Upper lobe of left lung (tissue), 6 donors: ENCODE measurements around the gene GARNL3. TPM values are rescaled to one million over a fixed set of nuclear protein-coding genes. Genes with fewer than 3 reads are reported as not detected.
A peak's percentile ranks its signal among the peaks of the same experiment; 100 is the strongest.

Source experiments
- ATAC-seq, 2 donors: fragments of 200-7000 bp; cut with Tn5 transposase; one replicate each; pipeline ENCODE4 v1.9.1; 2022; ENCODE audit warnings: mild to moderate bottlenecking in 2 of 2, moderate library complexity in 2 of 2; ENCODE audit not compliant: low FRiP score in 2 of 2
- DNase-seq, 2 donors: peaks; one replicate each; pipeline ENCODE4 v3.0.0-alpha.2; 2019 to 2020
- H3K27ac ChIP-seq, 4 donors: fragments of 200-600 bp; sonication (generic); one replicate each; pipeline ENCODE4 v1.5.1; 2016 to 2019
- H3K27me3 ChIP-seq, 4 donors: fragments of 200-600 bp; sonication (generic); one replicate each; pipeline ENCODE4 v1.5.1; 2017 to 2019
- H3K36me3 ChIP-seq, 4 donors: fragments of 200-600 bp; sonication (generic); one replicate each; pipeline ENCODE4 v1.5.1; 2016 to 2019
- H3K4me1 ChIP-seq, 4 donors: fragments of 200-600 bp; sonication (generic); one replicate each; pipeline ENCODE4 v1.5.1; 2018 to 2019
- H3K4me3 ChIP-seq, 4 donors: fragments of 200-600 bp; sonication (generic); one replicate each; pipeline ENCODE4 v1.5.1; 2017 to 2019; ENCODE audit warnings: mild to moderate bottlenecking in 2 of 4, moderate library complexity in 1 of 4
- H3K9me3 ChIP-seq, 4 donors: fragments of 200-600 bp; sonication (generic); one replicate each; pipeline ENCODE4 v1.5.1; 2018 to 2019
- EP300 ChIP-seq, 4 donors: sonication (generic); formaldehyde crosslinking; IDR thresholded peaks; one replicate each; pipeline ENCODE4 v1.5.1; 2017; ENCODE audit warnings: antibody characterized with exemption in 4 of 4, control low read depth in 2 of 4
- POLR2A ChIP-seq, 4 donors: fragments of 450-650 bp; IDR thresholded peaks; one replicate each; pipeline ENCODE4 v1.5.1; 2016 to 2017; ENCODE audit warnings: antibody characterized with exemption in 4 of 4, mild to moderate bottlenecking in 2 of 4
- POLR2AphosphoS5 ChIP-seq, 2 donors: sonication (generic); formaldehyde crosslinking; IDR thresholded peaks; one replicate each; pipeline ENCODE4 v1.5.1; 2017; ENCODE audit warnings: antibody characterized with exemption in 2 of 2
- WGBS, 2 donors: methylation state at CpG; one replicate each; pipeline ENCODE4 v1.1.5; 2017 to 2018; 5-methylcytosine and 5-hydroxymethylcytosine counted together
- total RNA-seq, 6 donors: library from RNA; depleted of rRNA in 4 of 6; stranded (reverse); fragments of >200 nt in 4 of 6; gene quantifications; one replicate each; pipeline versions ENCODE4 v1.1.0 to v1.2.1, GENCODE V29; 2016 to 2021
- TF ChIP-seq, protein P1 (sequence below), 6 experiments: fragments of 450-650 bp in 4 of 6; fragments of 200-600 bp in 2 of 6; sonication (generic) in 2 of 6; IDR thresholded peaks; one replicate each; pipeline ENCODE4 v1.5.1; 2016 to 2019; ENCODE audit warnings: antibody characterized with exemption in 6 of 6
- donor health status: DM: no; HTN: no; CAD: no; lungs with moderate emphysema.
- donor health status: DM: no; HTN: yes; CAD: no; lungs with severe emphysema.

GARNL3 gene
- total RNA-seq, 6 donors from 2014 or later, result 3.1 to 37.7 (median 7.0) TPM

DNA sequence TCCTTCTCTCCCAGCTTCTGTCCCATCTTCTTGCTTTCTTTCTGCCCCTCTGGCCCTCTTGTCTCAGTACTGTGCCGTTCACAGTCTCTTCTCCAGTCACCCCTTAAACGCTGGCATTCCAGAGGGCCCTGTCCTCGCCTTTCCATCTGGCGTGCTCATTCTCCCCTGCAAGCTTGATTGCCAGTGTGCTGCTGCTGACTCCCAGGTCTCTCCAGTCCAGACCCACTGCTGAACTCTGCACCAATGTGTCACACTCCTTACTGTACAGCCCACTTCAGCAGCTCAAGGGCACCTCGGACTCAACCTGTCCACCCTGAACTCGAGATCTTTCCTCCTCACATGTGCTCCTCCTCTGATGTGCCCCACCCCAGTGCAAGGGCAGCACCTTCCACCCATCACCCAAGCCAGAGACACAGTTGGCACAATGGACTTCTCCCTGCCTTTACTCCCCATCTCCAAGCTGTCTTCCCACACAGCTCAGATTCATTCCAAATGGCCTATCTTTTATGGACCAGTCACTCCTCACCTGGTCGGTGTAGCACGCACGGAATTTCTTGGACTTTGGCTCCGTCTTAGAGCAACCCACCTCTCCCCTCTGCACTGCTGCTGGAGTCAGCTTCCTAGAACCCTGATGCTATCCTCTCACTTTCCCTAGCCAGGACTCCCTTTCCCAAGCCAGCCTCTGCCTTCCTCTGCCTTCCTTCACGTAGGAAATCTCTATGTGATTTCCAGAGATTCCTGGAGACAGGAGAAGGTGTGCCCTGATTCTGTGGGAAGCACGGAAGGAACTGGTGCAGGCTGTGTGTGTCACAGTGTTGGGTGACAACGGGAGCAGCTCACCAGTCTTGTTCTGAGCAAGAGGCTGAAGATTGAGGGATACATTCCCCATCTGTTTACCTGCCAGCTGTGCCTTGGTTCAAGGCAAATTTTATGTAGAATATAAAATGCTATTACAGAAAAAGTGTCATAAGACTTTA is 106.4 kb downstream of the GARNL3 start:
- 83 to 86% methylated on average over 13 of the region's 13 CpGs for WGBS, 2 donors
- no peaks in the 10 kb centered on the region for H3K27me3 ChIP-seq
- no peak overlapping the region for H3K4me3 ChIP-seq
- no peak for DNase-seq
- TF ChIP-seq EP300 (IDR thresholded peaks at IDR 0.05) (no peak), POLR2AphosphoS5 (IDR thresholded peaks at IDR 0.05) (no peak), POLR2A (IDR thresholded peaks at IDR 0.05) (no peak)
- TF ChIP-seq, protein P1, sequence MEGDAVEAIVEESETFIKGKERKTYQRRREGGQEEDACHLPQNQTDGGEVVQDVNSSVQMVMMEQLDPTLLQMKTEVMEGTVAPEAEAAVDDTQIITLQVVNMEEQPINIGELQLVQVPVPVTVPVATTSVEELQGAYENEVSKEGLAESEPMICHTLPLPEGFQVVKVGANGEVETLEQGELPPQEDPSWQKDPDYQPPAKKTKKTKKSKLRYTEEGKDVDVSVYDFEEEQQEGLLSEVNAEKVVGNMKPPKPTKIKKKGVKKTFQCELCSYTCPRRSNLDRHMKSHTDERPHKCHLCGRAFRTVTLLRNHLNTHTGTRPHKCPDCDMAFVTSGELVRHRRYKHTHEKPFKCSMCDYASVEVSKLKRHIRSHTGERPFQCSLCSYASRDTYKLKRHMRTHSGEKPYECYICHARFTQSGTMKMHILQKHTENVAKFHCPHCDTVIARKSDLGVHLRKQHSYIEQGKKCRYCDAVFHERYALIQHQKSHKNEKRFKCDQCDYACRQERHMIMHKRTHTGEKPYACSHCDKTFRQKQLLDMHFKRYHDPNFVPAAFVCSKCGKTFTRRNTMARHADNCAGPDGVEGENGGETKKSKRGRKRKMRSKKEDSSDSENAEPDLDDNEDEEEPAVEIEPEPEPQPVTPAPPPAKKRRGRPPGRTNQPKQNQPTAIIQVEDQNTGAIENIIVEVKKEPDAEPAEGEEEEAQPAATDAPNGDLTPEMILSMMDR (IDR thresholded peaks at IDR 0.05), result no peak
- H3K36me3 ChIP-seq, result no peaks in the 10 kb centered on the region
- peak in 1 of 2 donors; percentile 28 for ATAC-seq
- H3K9me3 ChIP-seq, result no peaks in the 10 kb centered on the region
- peaks cover 0 to 6% (median 1%) of the 10 kb centered on the region in 4 donors for H3K4me1 ChIP-seq
- H3K27ac ChIP-seq, result no peak overlapping the region

DNA sequence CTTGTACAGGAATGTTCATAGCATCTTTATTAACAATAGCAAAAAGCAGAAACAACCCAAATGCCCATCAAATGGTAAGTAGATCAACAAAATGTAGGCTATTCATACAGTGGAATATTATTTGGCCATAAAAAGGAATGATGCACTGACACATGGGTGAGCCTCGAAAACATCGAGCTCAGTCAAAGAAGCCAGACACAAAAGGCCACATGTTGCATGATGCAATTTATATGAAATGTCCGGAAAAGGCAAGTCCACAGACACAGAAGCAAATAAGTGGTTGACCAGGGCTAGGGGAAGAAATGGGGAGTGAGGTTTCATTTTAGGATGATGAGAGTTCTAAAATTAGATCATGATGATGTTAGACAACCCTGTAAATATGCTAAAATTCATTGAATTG is 115.9 kb downstream of the GARNL3 start:
- no peak for ATAC-seq
- 91 to 96% methylated on average over 3 of the region's 3 CpGs for WGBS, 2 donors
- no peaks in the 10 kb centered on the region for H3K36me3 ChIP-seq
- TF ChIP-seq, protein P1 (IDR thresholded peaks at IDR 0.05), result no peak
- TF ChIP-seq POLR2A (IDR thresholded peaks at IDR 0.05) (no peak), EP300 (IDR thresholded peaks at IDR 0.05) (no peak), POLR2AphosphoS5 (IDR thresholded peaks at IDR 0.05) (no peak)
- no peaks in the 10 kb centered on the region for H3K4me1 ChIP-seq
- H3K9me3 ChIP-seq, result no peaks in the 10 kb centered on the region
- H3K27ac ChIP-seq, result no peak overlapping the region
- DNase-seq, result no peak
- no peaks in the 10 kb centered on the region for H3K27me3 ChIP-seq
- H3K4me3 ChIP-seq, result no peak overlapping the region

DNA sequence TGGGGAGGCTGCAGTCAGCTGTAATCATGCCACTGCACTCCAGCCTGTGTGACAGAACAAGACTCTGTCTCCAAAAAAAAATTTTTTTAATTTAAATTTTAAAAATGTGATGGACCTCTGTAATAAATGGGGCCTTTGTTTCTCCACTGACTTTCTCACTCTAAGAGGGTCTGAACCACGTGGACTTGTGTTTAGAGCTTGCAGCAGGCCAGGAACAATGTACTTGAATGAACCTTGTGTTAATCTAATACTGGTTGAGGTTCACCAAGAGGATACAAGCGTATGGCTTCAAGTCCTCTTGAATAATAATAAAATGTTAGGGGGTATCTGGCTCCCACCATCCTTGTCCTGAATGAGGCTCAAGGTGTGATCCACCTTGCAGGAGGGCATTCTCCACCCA is 118.0 kb downstream of the GARNL3 start:
- Histone ChIP-seq H3K4me1 (no peaks in the 10 kb centered on the region), H3K9me3 (no peaks in the 10 kb centered on the region), H3K36me3 (no peaks in the 10 kb centered on the region), H3K27ac (no peak overlapping the region), H3K27me3 (no peaks in the 10 kb centered on the region), H3K4me3 (no peak overlapping the region)
- WGBS, 2 donors, result 86 to 89% methylated on average over 2 of the region's 2 CpGs
- no peak for DNase-seq
- no peak for TF ChIP-seq POLR2A (IDR thresholded peaks at IDR 0.05)
- no peak for ATAC-seq

DNA sequence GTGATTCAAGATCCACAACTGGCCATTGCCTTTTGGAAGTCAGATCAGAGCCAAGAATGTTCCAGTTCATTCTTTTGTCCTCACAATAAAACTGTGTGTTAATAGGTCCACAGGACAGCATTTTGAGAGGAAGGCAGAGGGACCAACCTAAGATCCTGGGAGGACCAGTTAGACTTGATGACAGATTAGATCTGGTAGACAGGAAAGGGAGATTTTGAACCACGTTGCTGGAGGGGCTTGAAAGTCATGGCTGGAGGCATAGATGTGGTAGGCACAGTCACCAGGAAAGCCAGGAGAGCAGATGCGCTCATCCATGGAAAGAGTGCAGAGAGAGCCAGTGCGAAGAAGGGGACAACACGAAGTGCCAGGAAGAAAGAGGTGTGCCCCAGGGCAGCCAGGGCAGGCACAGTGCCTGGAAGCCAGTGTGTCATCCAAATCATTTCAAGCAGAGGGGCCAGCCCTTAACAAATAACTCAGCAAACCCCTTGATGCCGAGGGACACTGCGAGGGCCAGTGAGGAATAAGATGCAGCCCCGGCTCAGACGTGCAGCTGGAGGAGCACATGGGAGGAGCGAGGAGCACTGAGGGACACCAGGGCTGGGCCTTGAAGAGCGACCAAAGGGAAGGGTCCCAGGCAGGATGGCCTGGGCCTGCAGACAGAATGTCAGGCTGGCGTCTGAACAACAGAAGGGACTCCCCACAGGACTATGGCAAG is 119.6 kb downstream of the GARNL3 start:
- DNase-seq, result peak in 1 of 2 donors; percentile 3
- WGBS, 2 donors, result 82 to 84% methylated on average over 11 of the region's 11 CpGs

More for the DNA sequence above, 119.6 kb downstream of the GARNL3 start:
- no peak for TF ChIP-seq EP300 (IDR thresholded peaks at IDR 0.05)
- TF ChIP-seq, protein P1 (IDR thresholded peaks at IDR 0.05), result no peak
- TF ChIP-seq POLR2A (IDR thresholded peaks at IDR 0.05), result no peak
- TF ChIP-seq POLR2AphosphoS5 (IDR thresholded peaks at IDR 0.05), result no peak
- Histone ChIP-seq H3K9me3 (no peaks in the 10 kb centered on the region), H3K27ac (no peak overlapping the region), H3K36me3 (no peaks in the 10 kb centered on the region), H3K27me3 (no peaks in the 10 kb centered on the region), H3K4me3 (no peak overlapping the region), H3K4me1 (peaks cover 4 to 11% (median 8%) of the 10 kb centered on the region in 4 donors)
- ATAC-seq, result peak in 1 of 2 donors; percentile 19
